Globus pallidus (tissue), 1 donor: ENCODE measurements around the gene PPP1R37.
A peak's percentile ranks its signal among the peaks of the same experiment; 100 is the strongest.

Experiments used
- DNase-seq: peaks from one replicate; pipeline ENCODE4 v3.0.0-alpha.2; 2015; ENCODE audit warnings: low spot score

PPP1R37 gene

GRCh38 chr19:45138303-45138751, 45.3 kb downstream of the PPP1R37 start:
- DNase-seq, result no peak

DNA sequence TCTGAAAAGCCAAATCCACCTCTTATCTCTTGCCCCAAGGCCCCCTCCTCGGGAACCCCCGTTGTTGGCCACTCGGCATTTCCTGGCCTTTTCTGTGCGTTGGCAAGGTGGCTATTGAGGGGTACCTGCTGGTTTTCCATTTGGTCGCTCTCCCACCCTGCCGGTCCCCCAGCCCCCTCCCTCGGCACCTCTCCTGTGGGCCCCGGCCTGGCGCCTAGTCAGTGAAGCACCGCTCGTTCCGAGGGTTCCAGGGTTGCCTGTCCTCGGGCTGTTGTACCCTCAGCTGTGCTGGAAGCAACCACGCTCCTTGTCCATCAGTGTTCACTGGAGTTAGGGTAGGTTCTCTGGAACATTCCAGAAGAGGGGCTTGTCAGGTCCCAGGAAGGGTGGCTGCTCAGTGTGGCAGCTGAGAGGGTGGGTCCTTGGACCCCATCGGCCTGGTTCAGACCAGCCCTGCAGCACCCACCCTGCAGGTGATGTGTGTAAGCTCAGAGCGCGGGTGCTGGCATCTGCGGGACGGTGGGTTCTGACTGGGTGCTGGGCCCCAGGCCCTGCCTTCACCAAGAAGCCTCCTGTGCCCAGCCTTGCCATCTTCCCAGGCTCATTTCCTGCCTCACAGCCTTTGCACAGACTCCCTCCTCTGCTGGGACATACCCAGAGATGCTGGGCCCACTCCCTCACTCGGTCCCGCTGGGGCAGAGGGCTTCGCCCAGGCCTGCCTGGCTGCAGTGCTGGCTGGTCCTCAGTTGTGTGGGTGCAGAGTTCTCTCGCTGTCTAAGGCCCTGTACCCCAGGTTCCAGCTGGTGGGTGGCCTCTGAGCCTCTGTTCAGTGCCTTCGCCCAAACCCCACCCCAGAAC, 46.5 kb downstream of the PPP1R37 start:
- DNase-seq, result no peak

DNA sequence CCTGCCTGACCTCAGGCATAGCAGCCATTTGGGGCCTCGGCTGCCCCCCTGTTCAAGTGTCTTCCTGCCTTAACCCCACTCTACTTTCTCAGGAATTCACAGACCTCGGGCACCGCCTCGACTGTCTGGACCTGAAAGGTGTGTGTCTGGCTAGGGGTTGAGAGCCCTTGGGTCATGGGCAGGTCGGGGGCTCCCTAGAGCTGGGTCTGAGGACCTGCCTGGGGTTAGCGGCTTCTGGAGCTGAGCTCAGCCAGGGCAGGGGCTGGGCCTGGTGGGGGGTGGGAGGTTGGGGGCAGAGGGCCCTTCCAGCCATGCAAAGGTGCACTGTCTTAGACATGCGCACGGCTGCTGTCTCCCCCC, 47.1 kb downstream of the PPP1R37 start:
- DNase-seq, result no peak

- DNase-seq, result no peak
These were observed 47.6 kb downstream of the PPP1R37 start for GRCh38 chr19:45140533-45140932.

DNA sequence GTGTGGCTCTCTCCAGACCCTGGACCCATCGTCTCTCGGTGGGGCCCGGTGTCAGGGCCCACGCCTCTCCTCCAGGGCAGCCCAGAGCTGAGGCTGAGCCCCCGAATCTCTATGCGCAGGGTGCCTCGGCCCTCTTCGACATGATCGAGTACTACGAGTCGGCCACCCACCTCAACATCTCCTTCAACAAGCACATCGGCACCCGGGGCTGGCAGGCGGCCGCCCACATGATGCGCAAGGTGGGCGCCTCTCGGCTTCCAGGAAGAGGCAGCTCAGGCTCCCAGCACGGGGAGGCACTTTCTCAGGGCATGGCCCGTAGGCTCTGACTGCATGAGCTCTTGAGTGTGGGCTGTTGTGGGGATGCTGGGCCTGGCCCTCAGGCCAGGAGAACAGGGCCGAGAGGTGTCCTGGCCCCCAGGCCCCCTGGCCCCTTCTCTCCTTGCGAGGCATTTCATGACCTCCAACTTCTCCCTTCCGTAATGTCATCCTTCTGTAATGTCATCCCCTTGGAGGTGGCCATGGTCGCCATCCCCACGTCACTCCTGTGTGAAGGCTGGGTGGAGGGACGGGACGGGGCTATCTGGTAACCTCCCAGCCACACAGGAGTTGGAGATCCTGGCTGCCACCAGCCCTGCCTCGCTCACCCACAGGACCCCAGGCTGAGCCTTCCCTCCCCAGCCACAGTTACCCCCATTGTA, 48.4 kb downstream of the PPP1R37 start:
- no peak for DNase-seq

- no peak for DNase-seq
These were observed 49.2 kb downstream of the PPP1R37 start for GRCh38 chr19:45142016-45142725.

GRCh38 chr19:45142726-45143110, 49.7 kb downstream of the PPP1R37 start:
- no peak for DNase-seq

DNA sequence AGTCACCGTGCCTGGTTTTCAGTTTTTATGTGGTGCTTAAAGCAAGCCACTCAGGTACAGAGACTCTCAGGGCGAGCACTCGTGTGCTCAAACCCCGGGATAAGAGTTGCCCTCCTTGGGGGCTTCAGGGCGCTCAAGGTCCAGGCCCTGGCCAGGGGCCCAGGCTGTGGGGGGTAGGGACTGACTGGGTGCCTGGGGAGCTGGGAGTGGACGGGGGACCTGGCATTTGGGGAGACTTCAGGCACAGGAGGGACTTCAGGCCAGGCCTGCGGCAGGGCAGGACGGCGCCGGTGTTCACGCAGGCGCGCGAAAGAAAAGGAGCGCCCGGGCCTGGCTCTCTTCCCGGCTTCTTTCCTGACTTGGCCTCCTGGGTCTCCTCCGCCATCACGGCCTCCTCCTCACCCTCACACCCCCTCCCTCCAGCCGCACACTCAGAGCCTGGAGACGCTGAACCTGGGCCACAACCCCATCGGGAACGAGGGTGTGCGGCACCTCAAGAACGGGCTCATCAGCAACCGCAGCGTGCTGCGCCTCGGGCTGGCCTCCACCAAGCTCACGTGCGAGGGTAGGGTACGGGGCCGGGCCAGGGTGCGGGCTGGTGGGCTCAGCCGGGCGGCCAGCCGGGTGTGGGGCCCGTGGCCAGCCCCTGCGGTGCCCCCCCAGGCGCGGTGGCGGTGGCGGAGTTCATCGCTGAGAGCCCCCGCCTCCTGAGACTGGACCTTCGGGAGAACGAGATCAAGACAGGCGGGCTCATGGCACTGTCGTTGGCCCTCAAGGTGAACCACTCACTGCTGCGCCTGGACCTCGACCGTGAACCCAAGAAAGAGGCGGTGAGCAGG, 51.7 kb downstream of the PPP1R37 start:
- DNase-seq, result no peak

DNA sequence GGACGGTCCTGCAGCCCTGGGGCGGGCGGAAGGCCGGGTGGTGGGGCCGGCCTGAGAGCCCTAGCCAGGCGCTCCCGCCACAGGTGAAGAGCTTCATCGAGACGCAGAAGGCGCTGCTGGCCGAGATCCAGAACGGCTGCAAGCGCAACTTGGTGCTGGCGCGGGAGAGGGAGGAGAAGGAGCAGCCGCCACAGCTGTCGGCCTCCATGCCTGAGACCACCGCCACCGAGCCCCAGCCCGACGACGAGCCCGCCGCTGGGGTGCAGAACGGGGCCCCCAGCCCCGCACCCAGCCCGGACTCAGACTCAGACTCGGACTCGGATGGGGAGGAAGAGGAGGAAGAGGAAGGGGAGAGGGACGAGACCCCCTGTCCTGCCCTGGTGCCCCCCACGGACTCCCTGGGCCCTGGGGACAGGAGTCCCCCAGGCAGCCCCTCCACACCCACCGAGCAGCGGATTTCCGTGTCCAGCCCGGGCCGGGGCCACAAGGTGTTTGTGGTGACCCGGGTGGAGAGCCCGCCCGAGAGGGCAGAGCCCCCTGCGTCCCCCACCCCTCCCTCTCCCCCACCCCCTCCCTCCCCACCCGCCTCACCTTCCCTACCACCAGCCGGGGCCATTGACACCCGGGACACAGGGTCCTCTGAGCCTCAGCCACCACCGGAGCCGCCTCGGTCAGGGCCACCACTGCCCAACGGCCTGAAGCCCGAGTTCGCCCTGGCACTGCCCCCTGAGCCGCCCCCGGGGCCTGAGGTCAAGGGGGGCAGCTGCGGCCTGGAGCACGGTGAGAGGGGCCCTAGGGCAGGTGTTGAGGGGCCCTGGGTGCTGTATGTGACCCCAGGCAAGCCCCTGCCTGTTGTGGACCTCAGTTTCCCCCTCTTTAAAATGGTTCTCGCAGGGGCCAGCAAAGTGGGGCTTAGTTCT, 52.6 kb downstream of the PPP1R37 start:
- DNase-seq, result no peak

- DNase-seq, result no peak
These were observed 53.3 kb downstream of the PPP1R37 start for GRCh38 chr19:45146251-45146650.

DNA sequence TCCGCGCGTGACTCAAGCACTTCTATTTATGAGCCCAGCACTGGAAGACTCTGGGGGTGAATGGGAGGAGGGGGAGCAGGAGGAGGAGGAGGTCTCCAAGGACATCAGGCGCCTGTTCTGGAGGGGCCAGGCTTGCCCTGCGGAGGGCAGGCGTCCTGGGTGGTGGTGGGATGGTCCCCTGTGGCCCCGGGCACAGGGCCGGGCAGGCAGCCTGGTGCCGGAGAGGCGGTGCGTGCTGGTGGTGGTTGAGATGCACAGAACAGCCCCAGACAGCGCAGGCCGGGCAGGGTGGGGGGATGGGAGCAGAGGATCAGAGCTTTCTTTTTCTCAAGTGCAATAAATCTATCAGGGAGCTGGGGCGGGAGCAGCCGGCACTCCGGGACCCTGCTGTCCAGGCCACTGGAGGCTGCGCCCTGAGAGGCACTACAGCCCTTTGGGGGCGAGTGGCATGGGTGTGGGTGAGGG, 53.8 kb downstream of the PPP1R37 start:
- no peak for DNase-seq

DNA sequence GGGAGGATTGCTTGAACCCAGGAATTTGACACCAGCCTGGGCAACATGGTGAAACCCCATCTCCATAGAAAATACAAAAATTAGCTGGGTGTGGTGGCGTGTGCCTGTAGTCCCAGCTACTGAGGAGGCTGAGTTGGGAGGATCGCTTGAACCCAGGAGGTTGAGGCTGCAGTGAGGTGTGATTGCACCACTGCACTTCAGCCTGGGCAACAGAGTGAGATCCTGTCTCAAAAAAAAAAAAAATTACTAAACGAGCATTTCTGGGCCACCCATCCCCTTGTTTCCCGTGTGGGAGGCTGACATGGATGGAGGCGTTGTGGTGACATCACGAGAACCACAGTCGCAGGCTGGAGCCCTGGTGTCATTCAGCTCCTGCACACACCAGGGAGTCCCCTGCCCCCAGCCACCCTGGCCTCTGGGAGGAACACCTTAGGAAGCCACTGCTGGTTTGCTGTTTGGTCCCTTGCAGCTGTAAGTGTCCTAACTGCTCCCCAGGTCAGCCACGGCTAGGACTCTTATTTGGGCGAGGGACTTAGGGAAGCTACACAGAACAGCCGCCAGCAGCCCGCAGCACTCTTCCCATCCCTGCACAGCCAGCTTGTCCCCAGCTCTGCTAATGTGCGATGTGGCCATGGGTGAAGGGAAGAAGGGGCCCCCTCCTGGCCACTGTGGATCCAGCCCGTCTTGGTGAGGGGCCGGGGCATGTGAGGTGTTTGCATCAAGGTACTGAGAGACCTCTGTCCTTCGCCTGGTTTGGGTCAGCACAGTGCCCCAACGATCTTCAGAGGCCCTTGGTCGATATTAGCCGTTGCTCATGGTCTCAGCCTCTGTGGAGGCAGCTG, 55.1 kb downstream of the PPP1R37 start:
- no peak for DNase-seq

- DNase-seq, result no peak
These were observed 56.1 kb downstream of the PPP1R37 start for GRCh38 chr19:45149129-45149528.

DNA sequence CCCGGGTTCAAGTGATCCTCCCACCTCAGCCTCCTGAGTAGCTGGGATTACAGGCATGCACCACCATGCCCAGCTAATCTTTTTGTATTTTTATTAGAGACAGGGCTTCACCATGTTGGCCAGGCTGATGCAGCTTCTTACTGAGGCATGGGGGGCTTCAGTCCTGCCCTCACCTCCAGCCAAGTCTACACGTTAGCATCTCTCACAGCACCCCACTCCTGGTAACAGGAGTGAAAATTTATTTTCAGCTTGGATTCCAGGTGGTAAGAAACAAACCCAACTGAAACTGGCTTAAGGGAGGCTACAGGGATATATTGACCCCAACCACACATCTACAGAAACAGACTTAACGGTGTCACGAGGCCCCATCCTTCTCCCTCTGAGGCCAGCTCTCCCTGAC, 57.2 kb downstream of the PPP1R37 start:
- no peak for DNase-seq

DNA sequence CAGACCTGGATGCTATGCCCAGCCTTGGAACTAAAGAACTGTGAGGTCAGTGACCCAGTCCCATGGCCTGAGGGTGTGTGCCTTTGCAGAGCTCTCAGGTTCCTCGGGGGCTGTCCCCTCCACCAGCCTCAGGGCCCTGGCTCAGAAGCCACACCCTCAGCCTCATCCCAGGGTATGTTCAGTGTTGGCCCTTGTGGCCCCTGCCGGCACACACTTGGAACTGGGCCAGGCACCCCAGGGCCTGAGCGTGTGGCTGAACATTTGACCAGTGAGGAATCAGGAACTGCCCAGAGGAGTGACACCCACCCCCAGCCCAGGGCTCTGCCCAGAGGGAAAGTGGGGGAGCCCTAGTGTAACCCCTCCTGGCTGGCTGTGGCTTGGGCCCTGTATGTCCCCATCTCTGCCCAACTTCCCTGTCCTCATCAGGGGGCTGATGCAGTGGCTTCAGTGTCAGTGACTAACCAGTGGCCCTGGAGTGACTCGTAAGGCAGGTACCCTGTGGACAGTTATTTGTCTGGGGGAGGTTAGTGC, 57.8 kb downstream of the PPP1R37 start:
- no peak for DNase-seq

GRCh38 chr19:45151320-45151719, 58.3 kb downstream of the PPP1R37 start:
- no peak for DNase-seq

GRCh38 chr19:45151821-45152503, 59.0 kb downstream of the PPP1R37 start:
- no peak for DNase-seq

DNA sequence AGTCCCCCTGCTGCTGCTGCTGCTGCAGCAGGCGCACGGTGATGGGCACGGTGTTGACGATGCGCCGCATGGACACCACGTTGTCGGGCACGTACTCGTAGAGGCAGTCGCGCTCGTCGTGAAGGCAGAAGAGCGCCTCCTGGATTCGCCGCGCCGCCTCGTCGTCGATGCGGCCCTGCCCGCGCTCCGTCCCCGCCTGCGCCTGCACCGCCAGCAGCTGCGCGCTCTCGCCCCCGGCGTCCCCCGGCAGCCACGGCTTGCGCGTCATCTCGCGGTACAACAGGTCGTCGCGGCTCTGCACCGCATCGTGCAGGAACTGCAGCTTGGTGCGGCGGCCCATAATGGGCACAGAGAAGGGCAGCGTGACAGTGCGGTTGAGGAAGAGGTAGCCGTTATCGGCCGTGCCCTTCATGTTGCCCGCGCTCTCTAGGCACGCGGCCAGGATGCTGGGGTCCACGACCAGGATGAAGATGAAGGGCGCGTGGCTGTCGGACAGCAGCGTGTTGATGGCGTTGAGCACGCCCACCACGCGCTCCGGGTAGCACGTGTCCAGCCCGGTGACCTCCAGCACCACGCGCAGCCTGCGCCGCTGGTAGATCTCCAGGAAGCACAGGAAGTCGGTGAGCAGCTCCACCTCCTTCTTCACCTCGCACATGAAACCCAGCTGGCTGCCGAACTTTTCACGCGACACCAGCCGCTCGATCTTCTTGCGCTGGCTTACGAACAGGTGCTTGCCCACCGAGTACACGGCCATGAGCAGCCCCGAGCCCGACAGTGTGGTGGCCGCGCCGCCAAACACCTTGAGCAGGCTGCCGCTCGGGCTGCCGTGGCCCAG, 59.7 kb downstream of the PPP1R37 start:
- peak; percentile 10 for DNase-seq
